Neuronal stem cell (in vitro differentiated cells): ENCODE results near the gene KCNIP2.

ENCODE experiments used
- DNase-seq: peaks from one replicate; pipeline ENCODE4 v3.0.0-alpha.2; 2013; ENCODE audit warnings: low spot score
- H2AFZ ChIP-seq: one replicate; pipeline ENCODE4 v1.6.1; 2013; ENCODE audit warnings: mild to moderate bottlenecking, low read length, inconsistent platforms
- H2AK5ac ChIP-seq: 2 replicates; pipeline ENCODE4 v1.6.1; 2013; ENCODE audit warnings: low read depth, mild to moderate bottlenecking, inconsistent platforms, low read length, moderate library complexity, mixed read lengths
- H2BK120ac ChIP-seq: 2 replicates; pipeline ENCODE4 v1.6.1; 2013; ENCODE audit warnings: low read depth, mild to moderate bottlenecking, inconsistent platforms, low read length, moderate library complexity, mixed read lengths
- H2BK12ac ChIP-seq: one replicate; pipeline ENCODE4 v1.6.1; 2013; ENCODE audit warnings: low read length, inconsistent platforms
- H2BK15ac ChIP-seq: 2 replicates; pipeline ENCODE4 v1.6.1; 2013; ENCODE audit warnings: mild to moderate bottlenecking, low read length, inconsistent platforms, mixed read lengths
- H2BK5ac ChIP-seq: one replicate; pipeline ENCODE4 v1.6.1; 2013; ENCODE audit warnings: inconsistent platforms, mild to moderate bottlenecking, low read length, moderate library complexity
- H3K14ac ChIP-seq: one replicate; pipeline ENCODE4 v1.6.1; 2013; ENCODE audit warnings: low read length, inconsistent platforms
- H3K18ac ChIP-seq: 2 replicates; pipeline ENCODE4 v1.6.1; 2013; ENCODE audit warnings: low read length, inconsistent platforms
- H3K23ac ChIP-seq: 2 replicates; pipeline ENCODE4 v1.6.1; 2013; ENCODE audit warnings: low read depth, mild to moderate bottlenecking, mixed read lengths, low read length, inconsistent platforms; ENCODE audit not compliant: poor library complexity
- H3K27ac ChIP-seq: replicated peaks from 3 replicates; pipeline ENCODE4 v1.5.1; 2013; ENCODE audit warnings: low read length, inconsistent platforms
- H3K27me3 ChIP-seq, 3 experiments: 2 replicates each; pipeline ENCODE4 v1.6.1; 2013; ENCODE audit warnings: low read length in 3 of 3, mild to moderate bottlenecking in 2 of 3, inconsistent platforms in 1 of 3, low read depth in 1 of 3, mixed read lengths in 1 of 3, moderate library complexity in 1 of 3; ENCODE audit not compliant: control insufficient read depth in 3 of 3, insufficient read depth in 3 of 3
- H3K36me3 ChIP-seq, 2 donors: replicated peaks in 1 of 2; 2 replicates each; pipeline ENCODE4 v1.6.1; 2013; ENCODE audit warnings: low read length in 2 of 2; ENCODE audit not compliant: control insufficient read depth in 2 of 2, insufficient read depth in 2 of 2
- H3K4ac ChIP-seq: 2 replicates; pipeline ENCODE4 v1.6.1; 2013; ENCODE audit warnings: inconsistent platforms, mild to moderate bottlenecking, low read length, moderate library complexity
- H3K4me1 ChIP-seq, 2 donors: 1 replicate in 1 of 2; 2 replicates in 1 of 2; pipeline ENCODE4 v1.6.1; 2013; ENCODE audit warnings: low read length in 2 of 2, low read depth in 1 of 2; ENCODE audit not compliant: control insufficient read depth in 2 of 2, insufficient read depth in 1 of 2
- H3K4me2 ChIP-seq: one replicate; pipeline ENCODE4 v1.6.1; 2013; ENCODE audit warnings: mild to moderate bottlenecking, low read length, inconsistent platforms; ENCODE audit not compliant: insufficient read depth, poor library complexity, severe bottlenecking
- H3K4me3 ChIP-seq, 2 donors: 2 replicates each; pipeline ENCODE4 v1.5.1; 2013; ENCODE audit warnings: low read length in 2 of 2, mild to moderate bottlenecking in 2 of 2, inconsistent platforms in 1 of 2, moderate library complexity in 1 of 2
- H3K79me1 ChIP-seq: one replicate; pipeline ENCODE4 v1.6.1; 2013; ENCODE audit warnings: low read depth, mild to moderate bottlenecking, inconsistent platforms, low read length, moderate library complexity
- H3K9ac ChIP-seq: one replicate; pipeline ENCODE4 v1.6.1; 2013; ENCODE audit warnings: mild to moderate bottlenecking, low read depth, low read length, inconsistent platforms; ENCODE audit not compliant: poor library complexity
- H3K9me3 ChIP-seq, 2 donors: replicated peaks in 1 of 2; 2 replicates each; pipeline versions ENCODE3 to v1.6.1; 2013; ENCODE audit warnings: low read length in 2 of 2, mild to moderate bottlenecking in 2 of 2, inconsistent platforms in 1 of 2, low read depth in 1 of 2, mixed read lengths in 1 of 2, moderate library complexity in 1 of 2; ENCODE audit not compliant: control insufficient read depth in 2 of 2, insufficient read depth in 1 of 2
- H4K8ac ChIP-seq: one replicate; pipeline ENCODE4 v1.6.1; 2013; ENCODE audit warnings: low read depth, mild to moderate bottlenecking, inconsistent platforms, low read length, moderate library complexity
- H4K91ac ChIP-seq: one replicate; pipeline ENCODE4 v1.6.1; 2013; ENCODE audit warnings: low read length, low read depth, mild to moderate bottlenecking, inconsistent platforms; ENCODE audit not compliant: poor library complexity
- WGBS, 2 donors: extraction: QIAGEN DNeasy Blood & Tissue Kit; methylation state at CpG; one replicate each; pipeline ENCODE4 v1.1.7; 2013; ENCODE audit warnings: missing lambda C conversion rate in 2 of 2, mixed read lengths in 1 of 2; ENCODE audit not compliant: insufficient read length in 2 of 2, insufficient replicate concordance in 1 of 2; ENCODE audit errors: extremely low coverage in 2 of 2; 5-methylcytosine and 5-hydroxymethylcytosine counted together

The KCNIP2 gene

GRCh38 chr10:101778151-101778780, 65.3 kb downstream of the KCNIP2 start:
- H3K4me2 ChIP-seq: peak overlapping the region; percentile 84
- H3K27ac ChIP-seq: no peak overlapping the region
- H2BK15ac ChIP-seq: no peak overlapping the region
- H2BK5ac ChIP-seq: no peak overlapping the region
- no peak overlapping the region for H3K9ac ChIP-seq
- peaks cover 3% of the 10 kb centered on the region for H3K79me1 ChIP-seq
- peak overlapping the region; percentile 51 for H2AK5ac ChIP-seq
- DNase-seq: no peak
- no peak overlapping the region for H3K23ac ChIP-seq
- no peak overlapping the region for H4K91ac ChIP-seq
- no peaks in the 10 kb centered on the region for H3K9me3 ChIP-seq
- H3K36me3 ChIP-seq: peaks cover 0 to 4% of the 10 kb centered on the region in 2 donors
- H3K4ac ChIP-seq: no peak overlapping the region
- H2BK12ac ChIP-seq: no peak overlapping the region
- no peak overlapping the region for H2BK120ac ChIP-seq
- no peak overlapping the region for H4K8ac ChIP-seq
- peaks cover 0 to 62% (median 46%) of the 10 kb centered on the region in 3 experiments for H3K27me3 ChIP-seq
- H3K4me3 ChIP-seq: peak overlapping the region in 1 of 2 donors; percentile 42
- H3K14ac ChIP-seq: no peak overlapping the region
- H3K18ac ChIP-seq: peak overlapping the region; percentile 76
- H2AFZ ChIP-seq: peak overlapping the region; percentile 86
- peaks cover 12 to 39% of the 10 kb centered on the region in 2 donors for H3K4me1 ChIP-seq
- no CpG with 5 or more reads among the region's 12 CpGs for WGBS, 2 donors

- Histone ChIP-seq H3K9me3 (no peaks in the 10 kb centered on the region), H3K9ac (no peak overlapping the region), H2AFZ (no peak overlapping the region), H3K27ac (no peak overlapping the region), H2BK5ac (no peak overlapping the region), H3K14ac (no peak overlapping the region), H3K4me2 (no peak overlapping the region), H4K91ac (no peak overlapping the region), H2BK12ac (no peak overlapping the region), H3K79me1 (peaks cover 4% of the 10 kb centered on the region), H4K8ac (no peak overlapping the region), H3K36me3 (peaks cover 0 to 4% of the 10 kb centered on the region in 2 donors), H3K4ac (no peak overlapping the region), H3K27me3 (peaks cover 0 to 68% (median 46%) of the 10 kb centered on the region in 3 experiments), H3K23ac (no peak overlapping the region), H3K18ac (no peak overlapping the region), H2AK5ac (peak overlapping the region; percentile 51), H2BK15ac (no peak overlapping the region), H2BK120ac (no peak overlapping the region), H3K4me1 (peaks cover 12 to 43% of the 10 kb centered on the region in 2 donors), H3K4me3 (no peak overlapping the region)
- DNase-seq: no peak
- WGBS, 2 donors: no CpG with 5 or more reads among the region's 3 CpGs
Measured at GRCh38 chr10:101777619-101778145, 65.9 kb downstream of the KCNIP2 start.

- Histone ChIP-seq H2BK5ac (peak overlapping the region; percentile 22), H3K9me3 (no peaks in the 10 kb centered on the region), H2BK15ac (peak overlapping the region; percentile 16), H3K9ac (peak overlapping the region; percentile 60), H3K27ac (no peak overlapping the region), H3K36me3 (peaks cover 0 to 4% of the 10 kb centered on the region in 2 donors), H3K14ac (peak overlapping the region; percentile 5), H2BK120ac (no peak overlapping the region), H3K18ac (peak overlapping the region; percentile 95), H2AFZ (no peak overlapping the region), H3K4ac (peak overlapping the region; percentile 28), H4K91ac (no peak overlapping the region), H4K8ac (no peak overlapping the region), H3K23ac (peak overlapping the region; percentile 45), H3K79me1 (peaks cover 8% of the 10 kb centered on the region), H3K4me3 (peak overlapping the region in 1 of 2 donors; percentile 60), H3K27me3 (peaks cover 0 to 82% (median 46%) of the 10 kb centered on the region in 3 experiments), H2BK12ac (peak overlapping the region; percentile 77), H3K4me1 (peaks cover 8 to 46% of the 10 kb centered on the region in 2 donors), H3K4me2 (peak overlapping the region; percentile 96), H2AK5ac (peak overlapping the region; percentile 90)
- no peak for DNase-seq
- WGBS, 2 donors: no CpG with 5 or more reads among the region's 74 CpGs
Measured at GRCh38 chr10:101776161-101776817, 67.3 kb downstream of the KCNIP2 start.
